Measurements from ENCODE around the gene CHSY1. TPM values are rescaled to one million over a fixed set of nuclear protein-coding genes. Genes with fewer than 3 reads are reported as not detected.
A peak's percentile ranks its signal among the peaks of the same experiment; 100 is the strongest.

CHSY1 gene, protein sequence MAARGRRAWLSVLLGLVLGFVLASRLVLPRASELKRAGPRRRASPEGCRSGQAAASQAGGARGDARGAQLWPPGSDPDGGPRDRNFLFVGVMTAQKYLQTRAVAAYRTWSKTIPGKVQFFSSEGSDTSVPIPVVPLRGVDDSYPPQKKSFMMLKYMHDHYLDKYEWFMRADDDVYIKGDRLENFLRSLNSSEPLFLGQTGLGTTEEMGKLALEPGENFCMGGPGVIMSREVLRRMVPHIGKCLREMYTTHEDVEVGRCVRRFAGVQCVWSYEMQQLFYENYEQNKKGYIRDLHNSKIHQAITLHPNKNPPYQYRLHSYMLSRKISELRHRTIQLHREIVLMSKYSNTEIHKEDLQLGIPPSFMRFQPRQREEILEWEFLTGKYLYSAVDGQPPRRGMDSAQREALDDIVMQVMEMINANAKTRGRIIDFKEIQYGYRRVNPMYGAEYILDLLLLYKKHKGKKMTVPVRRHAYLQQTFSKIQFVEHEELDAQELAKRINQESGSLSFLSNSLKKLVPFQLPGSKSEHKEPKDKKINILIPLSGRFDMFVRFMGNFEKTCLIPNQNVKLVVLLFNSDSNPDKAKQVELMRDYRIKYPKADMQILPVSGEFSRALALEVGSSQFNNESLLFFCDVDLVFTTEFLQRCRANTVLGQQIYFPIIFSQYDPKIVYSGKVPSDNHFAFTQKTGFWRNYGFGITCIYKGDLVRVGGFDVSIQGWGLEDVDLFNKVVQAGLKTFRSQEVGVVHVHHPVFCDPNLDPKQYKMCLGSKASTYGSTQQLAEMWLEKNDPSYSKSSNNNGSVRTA
- total RNA-seq (10 to 100 TPM in 7 of 9 donors, 1 to 10 TPM in 2; 8.7 to 41.3 (median 11.1) TPM), polyA plus RNA-seq (1 to 10 TPM; 5.6 to 8.7 TPM)
- long read RNA-seq, donor 1, full-length matches to known transcripts = 12 of 18 reads
- long read RNA-seq, donor 1, partial matches to known transcripts = 2 of 18 reads
- long read RNA-seq, donor 1, other reads (novel, unspliced or antisense) = 4 of 18 reads
- long read RNA-seq, donor 2, partial matches to known transcripts = 14 of 15 reads
- long read RNA-seq, donor 2, other reads (novel, unspliced or antisense) = 1 of 15 reads
- long read RNA-seq, donor 3, full-length matches to known transcripts = 8 of 14 reads
- long read RNA-seq, donor 3, partial matches to known transcripts = 1 of 14 reads
- long read RNA-seq, donor 3, other reads (novel, unspliced or antisense) = 5 of 14 reads

DNA sequence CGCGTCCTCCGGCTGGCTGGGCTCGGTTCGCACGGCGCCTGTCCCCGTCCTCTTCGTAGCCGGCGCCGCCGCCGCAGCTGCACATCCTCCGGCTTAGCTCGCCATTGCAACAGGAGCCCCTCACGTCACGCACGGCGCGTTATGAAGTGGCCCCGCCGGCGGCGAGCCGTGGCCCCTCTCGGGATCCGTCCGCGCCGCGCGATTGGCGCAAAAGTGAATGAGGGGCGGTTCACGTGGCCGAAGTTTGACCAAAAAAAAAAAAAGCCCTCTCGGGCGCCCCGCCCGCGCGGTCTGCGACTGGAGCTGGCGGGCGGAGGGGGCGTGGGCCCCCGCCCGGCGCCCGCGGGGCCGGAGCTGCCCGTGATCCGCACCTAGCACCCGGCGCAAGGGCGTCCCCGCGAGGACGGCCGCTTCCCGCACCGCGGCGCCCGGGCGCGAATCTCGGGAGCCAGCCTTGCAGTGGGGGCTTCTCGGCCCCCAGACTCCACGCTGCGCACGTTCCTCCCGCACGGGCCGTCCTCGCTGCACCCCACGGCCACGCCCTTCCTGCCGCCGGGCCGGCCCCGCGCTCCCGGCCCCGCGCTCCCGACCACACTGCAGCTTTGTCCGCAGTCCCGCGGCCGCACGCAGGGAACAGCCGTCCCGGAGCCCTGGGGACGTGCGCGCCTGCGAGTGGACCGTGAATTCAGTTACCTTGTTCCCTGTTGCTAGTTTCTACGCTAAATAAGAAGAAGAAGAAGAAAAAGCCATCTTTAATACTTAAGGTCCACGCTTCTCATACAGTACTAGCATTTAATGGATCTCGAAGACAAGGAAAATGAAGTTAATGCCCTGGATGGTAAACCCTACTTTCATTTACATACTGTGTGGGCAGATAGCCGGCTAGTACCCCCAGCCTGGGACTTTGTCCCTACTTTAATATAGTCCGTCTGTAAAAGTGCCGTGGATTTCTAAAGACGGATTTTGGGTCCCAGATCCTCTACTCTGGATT is at the start of gene CHSY1:
CHSY1 (minus strand) TSS at position 219 of the 991 bp plus-strand sequence. CDS start 592 bp downstream, outside the sequence.
- peak; percentile 83 to 90 (median 90) for ATAC-seq
- peaks cover 0 to 15% (median 4%) of the 10 kb centered on the region in 9 donors for H3K36me3 ChIP-seq
- 1 to 2% (median 1%) methylated on average over 61 to 108 of the region's 108 CpGs for WGBS, 4 donors
- no peaks in the 10 kb centered on the region for H3K27me3 ChIP-seq
- intact Hi-C loops (cut with DNase I) = loop anchor here in 8 of 10 donors (1.0 to 10.0 kb wide), 10 partner anchors 65 to 627 kb away; no protein-coding TSS in a partner anchor
- H3K4me1 ChIP-seq = peaks cover 0 to 63% (median 45%) of the 10 kb centered on the region in 12 donors
- peak; percentile 18 to 88 for TF ChIP-seq POLR2A (IDR thresholded peaks at IDR 0.05)
- TF ChIP-seq, protein P1, sequence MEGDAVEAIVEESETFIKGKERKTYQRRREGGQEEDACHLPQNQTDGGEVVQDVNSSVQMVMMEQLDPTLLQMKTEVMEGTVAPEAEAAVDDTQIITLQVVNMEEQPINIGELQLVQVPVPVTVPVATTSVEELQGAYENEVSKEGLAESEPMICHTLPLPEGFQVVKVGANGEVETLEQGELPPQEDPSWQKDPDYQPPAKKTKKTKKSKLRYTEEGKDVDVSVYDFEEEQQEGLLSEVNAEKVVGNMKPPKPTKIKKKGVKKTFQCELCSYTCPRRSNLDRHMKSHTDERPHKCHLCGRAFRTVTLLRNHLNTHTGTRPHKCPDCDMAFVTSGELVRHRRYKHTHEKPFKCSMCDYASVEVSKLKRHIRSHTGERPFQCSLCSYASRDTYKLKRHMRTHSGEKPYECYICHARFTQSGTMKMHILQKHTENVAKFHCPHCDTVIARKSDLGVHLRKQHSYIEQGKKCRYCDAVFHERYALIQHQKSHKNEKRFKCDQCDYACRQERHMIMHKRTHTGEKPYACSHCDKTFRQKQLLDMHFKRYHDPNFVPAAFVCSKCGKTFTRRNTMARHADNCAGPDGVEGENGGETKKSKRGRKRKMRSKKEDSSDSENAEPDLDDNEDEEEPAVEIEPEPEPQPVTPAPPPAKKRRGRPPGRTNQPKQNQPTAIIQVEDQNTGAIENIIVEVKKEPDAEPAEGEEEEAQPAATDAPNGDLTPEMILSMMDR (IDR thresholded peaks at IDR 0.05) = peak in 8 of 12 donors; percentile 21 to 53 (median 39)
- peak within 1 kb of the TSS; percentile 64 to 99 (median 86) for H3K4me3 ChIP-seq
- DNase-seq = peak; percentile 94 to 96 (median 96)
- no peaks in the 10 kb centered on the region for H3K9me3 ChIP-seq
- H3K27ac ChIP-seq = peak within 1 kb of the TSS; percentile 87 to 97 (median 90)

DNA sequence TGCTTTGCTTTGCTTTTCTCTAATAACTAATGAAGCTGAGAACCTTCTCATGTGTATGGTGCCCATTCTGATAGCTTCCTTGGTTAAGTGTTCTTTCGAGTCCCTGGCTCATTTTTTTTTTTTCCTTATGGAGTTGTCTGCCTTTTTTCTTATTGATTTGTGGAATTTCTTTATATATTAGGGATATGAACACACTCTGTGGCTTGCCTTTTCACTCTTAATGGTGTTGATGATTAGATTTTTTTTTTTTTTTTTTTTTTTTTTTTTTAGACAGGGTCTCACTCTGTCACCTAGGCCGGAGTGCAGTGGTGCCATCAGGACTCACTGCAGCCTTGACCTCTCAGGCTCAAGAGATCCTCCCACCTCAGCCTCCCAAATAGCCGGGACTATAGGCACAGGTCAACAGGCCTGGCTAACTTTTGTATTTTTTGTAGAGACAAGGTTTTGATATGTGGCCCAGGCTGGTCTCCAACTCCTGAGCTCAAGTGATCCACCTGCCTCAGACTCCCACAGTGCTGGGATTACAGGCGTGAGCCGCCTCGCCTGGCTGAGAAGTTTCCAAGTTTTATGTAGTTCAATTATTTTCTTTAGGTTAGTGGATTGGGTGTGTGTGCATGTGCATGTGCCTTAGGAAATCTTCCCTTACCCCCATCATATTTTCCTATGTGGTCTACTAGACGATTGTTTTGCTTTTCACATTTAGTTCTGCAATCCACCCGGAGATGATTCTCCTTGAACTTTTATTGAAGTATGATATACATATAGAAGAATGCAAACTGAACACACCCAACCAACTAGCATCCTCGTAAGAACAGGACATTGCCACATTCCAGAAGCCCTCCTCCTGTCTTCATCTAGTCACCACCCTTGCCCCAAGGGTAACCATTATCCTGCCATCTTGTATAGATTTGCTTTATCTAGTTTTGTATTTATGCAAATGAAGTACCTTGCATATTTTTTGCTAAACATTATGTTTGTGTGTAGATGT is 44.9 kb upstream of the CHSY1 start:
- ATAC-seq = no peak
- TF ChIP-seq, protein P1 (IDR thresholded peaks at IDR 0.05) = no peak
- TF ChIP-seq POLR2A (IDR thresholded peaks at IDR 0.05) = no peak
- Histone ChIP-seq H3K27me3 (no peaks in the 10 kb centered on the region), H3K4me1 (peaks cover 4 to 35% (median 25%) of the 10 kb centered on the region in 12 donors), H3K27ac (no peak overlapping the region), H3K4me3 (peak overlapping the region in 4 of 12 donors; percentile 75 to 99 (median 96)), H3K9me3 (no peaks in the 10 kb centered on the region), H3K36me3 (peaks cover 0 to 12% (median 8%) of the 10 kb centered on the region in 9 donors)
- DNase-seq = no peak
- WGBS, 4 donors = 85 to 92% (median 89%) methylated on average over 9 of the region's 9 CpGs
- intact Hi-C loops (cut with DNase I) = loop anchor here in 6 of 10 donors (5.0 to 10.0 kb wide), 4 partner anchors 201 to 428 kb away; partner anchors contain the start of gene TARS3 (in 1 of the 6)

All from heart left ventricle (tissue), 16 donors.